ENCODE data around the gene FXYD5. TPM values are rescaled to one million over a fixed set of nuclear protein-coding genes. Genes with fewer than 3 reads are reported as not detected.

The FXYD5 gene
- total RNA-seq, 5 donors from 2014 or later (not counting 1 experiment from before 2014, with no cell fraction given) = 440 to 616 (median 504) TPM

DNA sequence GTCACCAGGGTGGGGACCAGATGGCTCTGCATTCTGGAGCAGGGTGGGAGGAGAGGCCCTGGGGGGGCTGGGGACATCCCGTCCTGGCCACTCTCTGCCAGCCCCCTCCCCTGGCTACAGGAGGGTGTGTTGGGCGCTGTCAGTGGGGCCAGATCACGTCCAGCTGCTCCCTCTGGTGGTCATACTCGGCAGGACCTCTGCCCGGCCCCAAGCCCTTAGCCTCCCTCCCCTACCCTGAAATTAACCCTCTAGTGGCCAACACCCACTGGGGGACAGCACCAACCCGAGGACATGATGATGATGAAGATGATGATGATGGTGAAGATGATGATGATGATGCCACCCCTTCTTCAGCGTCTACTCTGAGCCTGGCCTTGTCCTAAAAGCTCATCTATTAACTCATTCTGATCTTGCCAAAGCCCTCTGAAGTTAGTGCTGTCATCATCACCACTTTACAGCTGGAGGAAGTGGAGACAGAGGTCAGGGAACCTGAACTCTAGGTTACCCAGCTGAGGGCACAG lies 19.1 kb upstream of the FXYD5 start:
- no peaks in the 10 kb centered on the region for H3K9me3 ChIP-seq
- no peaks in the 10 kb centered on the region for H3K36me3 ChIP-seq (ENCODE audit: control insufficient read depth in 2 of 2, extremely low read depth in 1 of 2, insufficient read depth in 1 of 2, low read length in 1 of 2)
- H3K27me3 ChIP-seq (replicated peaks in 1 of 2; ENCODE audit: control insufficient read depth in 2 of 2, extremely low read depth in 1 of 2, insufficient read depth in 2 of 2, low read length in 1 of 2) = peaks cover 0 to 16% of the 10 kb centered on the region in 2 experiments
- H3K27ac Mint-ChIP-seq = no peak overlapping the region
- H3K4me3 Mint-ChIP-seq = no peak overlapping the region
- no peaks in the 10 kb centered on the region for H3K27me3 Mint-ChIP-seq
- no peak overlapping the region for H3K27ac ChIP-seq (ENCODE audit: low read length)
- 0% methylated on average over 3 of the region's 7 CpGs for WGBS (ENCODE audit: insufficient coverage)
- DNase-seq (peak in 29 of 35 experiments; percentile 29 to 77 (median 54)), ATAC-seq (replicated peaks in 1 of 4) (peak; percentile 59 to 86 (median 80))
- peaks cover 2 to 12% (median 8%) of the 10 kb centered on the region in 3 donors for H3K4me1 Mint-ChIP-seq
- peaks cover 0 to 9% of the 10 kb centered on the region in 2 experiments for H3K4me1 ChIP-seq (ENCODE audit: control insufficient read depth in 1 of 2, extremely low read depth in 1 of 2, insufficient read depth in 2 of 2, low read length in 2 of 2)
- no peaks in the 10 kb centered on the region for H3K36me3 Mint-ChIP-seq
- POLR2A ChIA-PET = no interaction called here
- H3K4me3 ChIP-seq (ENCODE audit: control insufficient read depth in 1 of 2, extremely low read depth in 1 of 2, low read length in 1 of 2) = no peak overlapping the region
- peaks cover 0 to 12% (median 0%) of the 10 kb centered on the region in 3 donors for H3K9me3 Mint-ChIP-seq
- CTCF ChIA-PET = interaction anchor here in 1 of 2 donors (1.1 kb wide), 1 partner anchor 19 kb away, joined by 4 read pairs; the partner anchor contains the start of gene FXYD5

DNA sequence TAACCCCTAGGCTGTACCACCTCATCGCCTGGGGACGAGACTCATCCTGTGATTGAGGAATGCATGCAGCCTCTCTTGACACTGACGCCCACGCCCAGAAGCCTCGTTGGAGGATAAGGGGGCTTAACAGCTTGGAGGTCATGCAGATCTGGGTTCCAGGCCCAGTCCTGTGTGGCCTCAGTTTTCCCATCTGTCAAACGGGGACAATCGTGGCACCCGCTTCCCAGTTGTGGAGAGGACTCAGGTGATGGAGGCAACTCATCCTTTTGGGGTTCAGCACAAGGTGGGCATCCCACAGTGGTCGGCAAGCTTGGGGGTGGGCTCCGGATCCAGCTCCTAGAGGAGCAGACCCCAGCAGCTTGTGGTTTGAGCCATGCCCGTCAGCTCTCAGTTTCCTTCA lies 18.3 kb upstream of the FXYD5 start:
- Mint-ChIP-seq H3K9me3 (peaks cover 0 to 12% (median 0%) of the 10 kb centered on the region in 3 donors), H3K36me3 (no peaks in the 10 kb centered on the region), H3K4me1 (peaks cover 10 to 18% (median 14%) of the 10 kb centered on the region in 3 donors), H3K4me3 (no peak overlapping the region), H3K27me3 (peaks cover 0 to 3% of the 10 kb centered on the region in 2 donors), H3K27ac (no peak overlapping the region)
- CTCF ChIA-PET = interaction anchor here in 1 of 2 donors (0.6 to 1.3 kb wide), 3 partner anchors 10 to 471 kb away, joined by 4 read pairs; no protein-coding TSS in a partner anchor
- ATAC-seq (replicated peaks in 1 of 4) = no peak
- peaks cover 0 to 15% of the 10 kb centered on the region in 2 experiments for H3K4me1 ChIP-seq (ENCODE audit: control insufficient read depth in 1 of 2, extremely low read depth in 1 of 2, insufficient read depth in 2 of 2, low read length in 2 of 2)
- peaks cover 0 to 17% of the 10 kb centered on the region in 2 experiments for H3K27me3 ChIP-seq (replicated peaks in 1 of 2; ENCODE audit: control insufficient read depth in 2 of 2, extremely low read depth in 1 of 2, insufficient read depth in 2 of 2, low read length in 1 of 2)
- POLR2A ChIA-PET = interaction anchor here in 1 of 2 donors (0.8 kb wide), 1 partner anchor 32 kb away, joined by 3 read pairs; no protein-coding TSS in a partner anchor
- no peak overlapping the region for H3K27ac ChIP-seq (ENCODE audit: low read length)
- H3K36me3 ChIP-seq (ENCODE audit: control insufficient read depth in 2 of 2, extremely low read depth in 1 of 2, insufficient read depth in 1 of 2, low read length in 1 of 2) = no peaks in the 10 kb centered on the region
- DNase-seq = no peak
- H3K4me3 ChIP-seq (ENCODE audit: control insufficient read depth in 1 of 2, extremely low read depth in 1 of 2, low read length in 1 of 2) = no peak overlapping the region
- no peaks in the 10 kb centered on the region for H3K9me3 ChIP-seq
- 79% methylated on average over 10 of the region's 11 CpGs for WGBS (ENCODE audit: insufficient coverage)

DNA sequence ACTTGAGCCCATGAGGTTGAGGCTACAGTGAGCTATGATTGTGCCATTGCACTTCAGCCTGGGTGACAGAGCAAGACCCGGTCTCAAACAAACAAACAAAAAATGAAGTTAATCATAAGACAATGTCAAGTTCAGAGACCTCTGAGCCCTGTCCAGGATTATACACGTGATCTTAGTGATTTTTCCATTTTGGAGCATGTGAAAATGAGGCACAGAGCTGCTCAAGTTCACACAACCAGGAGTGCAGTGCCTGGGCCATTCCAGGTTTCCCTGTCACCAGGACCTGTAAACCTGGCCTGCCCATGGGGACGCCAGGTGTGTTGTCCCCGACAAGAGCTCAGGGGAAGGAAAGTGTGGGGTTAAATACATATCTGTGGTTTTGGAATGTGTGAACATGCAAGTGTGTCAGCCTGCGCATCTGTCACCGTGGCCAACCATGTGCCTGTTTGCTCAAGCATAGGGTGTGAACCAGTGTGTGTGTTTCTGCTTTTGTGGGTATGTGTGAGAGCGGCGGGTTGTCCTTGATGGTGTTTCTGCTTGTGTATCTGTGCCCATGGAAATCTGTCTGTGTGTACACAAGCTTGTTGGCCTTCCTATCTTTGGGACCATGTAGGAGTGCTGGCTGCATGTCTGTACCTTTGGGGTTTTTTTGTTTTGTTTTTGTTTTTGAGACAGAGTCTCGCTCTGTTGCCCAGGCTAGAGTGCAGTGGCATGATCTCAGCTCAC lies 17.4 kb upstream of the FXYD5 start:
- 63% methylated on average over 7 of the region's 9 CpGs for WGBS (ENCODE audit: insufficient coverage)
- ChIA-PET CTCF (interaction anchor here in 1 of 2 donors (0.6 to 1.3 kb wide), 2 partner anchors 9 to 13 kb away, joined by 4 read pairs; no protein-coding TSS in a partner anchor), POLR2A (interaction anchor here in 1 of 2 donors (0.8 kb wide), 1 partner anchor 31 kb away, joined by 3 read pairs; no protein-coding TSS in a partner anchor)
- H3K27me3 ChIP-seq (replicated peaks in 1 of 2; ENCODE audit: control insufficient read depth in 2 of 2, extremely low read depth in 1 of 2, insufficient read depth in 2 of 2, low read length in 1 of 2) = peaks cover 0 to 20% of the 10 kb centered on the region in 2 experiments
- DNase-seq (no peak), ATAC-seq (replicated peaks in 1 of 4) (no peak)
- Mint-ChIP-seq H3K4me3 (no peak overlapping the region), H3K9me3 (peaks cover 0 to 12% (median 0%) of the 10 kb centered on the region in 3 donors), H3K27me3 (peaks cover 0 to 3% of the 10 kb centered on the region in 2 donors), H3K27ac (no peak overlapping the region), H3K4me1 (peaks cover 19 to 27% (median 22%) of the 10 kb centered on the region in 3 donors), H3K36me3 (no peaks in the 10 kb centered on the region)
- no peaks in the 10 kb centered on the region for H3K36me3 ChIP-seq (ENCODE audit: control insufficient read depth in 2 of 2, extremely low read depth in 1 of 2, insufficient read depth in 1 of 2, low read length in 1 of 2)
- H3K27ac ChIP-seq (ENCODE audit: low read length) = no peak overlapping the region
- no peaks in the 10 kb centered on the region for H3K9me3 ChIP-seq
- H3K4me3 ChIP-seq (ENCODE audit: control insufficient read depth in 1 of 2, extremely low read depth in 1 of 2, low read length in 1 of 2) = no peak overlapping the region
- peaks cover 7 to 24% of the 10 kb centered on the region in 2 experiments for H3K4me1 ChIP-seq (ENCODE audit: control insufficient read depth in 1 of 2, extremely low read depth in 1 of 2, insufficient read depth in 2 of 2, low read length in 2 of 2)

DNA sequence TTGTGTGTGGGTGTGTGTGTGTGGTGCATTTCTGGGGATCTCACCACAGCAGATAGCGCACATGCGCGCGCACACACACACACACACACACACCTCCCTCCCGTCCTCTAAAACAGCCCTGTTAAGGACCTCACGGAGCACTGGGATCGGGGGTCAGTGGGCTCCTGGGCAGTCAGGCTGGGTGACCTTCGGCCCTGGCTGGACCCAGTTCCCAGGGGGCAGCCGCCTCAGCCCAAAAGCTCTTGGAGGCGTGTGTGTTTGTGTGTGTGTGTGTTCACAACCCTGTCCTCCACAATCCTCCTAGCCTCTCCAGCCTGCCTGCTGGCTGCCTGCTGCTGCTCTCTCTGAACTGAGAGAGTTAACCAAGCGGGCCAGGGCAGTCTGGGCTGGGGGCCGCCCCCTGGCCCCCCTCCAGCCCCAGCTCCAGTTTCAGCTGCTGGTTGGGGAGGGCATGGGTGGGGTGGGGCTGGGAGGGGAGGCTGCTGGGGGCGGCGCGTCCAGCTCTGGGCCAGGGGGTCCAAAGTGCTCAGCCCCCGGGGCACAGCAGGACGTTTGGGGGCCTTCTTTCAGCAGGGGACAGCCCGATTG lies 16.1 kb upstream of the FXYD5 start, which contains the start of gene FXYD1:
FXYD1 (plus strand) TSS at position 520 of the 588 bp plus-strand sequence. CDS start 1,256 bp downstream, outside the sequence.
- Mint-ChIP-seq H3K4me1 (peaks cover 20 to 34% (median 26%) of the 10 kb centered on the region in 3 donors), H3K36me3 (no peaks in the 10 kb centered on the region), H3K27me3 (peaks cover 0 to 3% of the 10 kb centered on the region in 2 donors), H3K4me3 (no peak within 1 kb of the TSS), H3K27ac (no peak within 1 kb of the TSS), H3K9me3 (no peaks in the 10 kb centered on the region)
- H3K4me1 ChIP-seq (ENCODE audit: control insufficient read depth in 1 of 2, extremely low read depth in 1 of 2, insufficient read depth in 2 of 2, low read length in 2 of 2) = peaks cover 13 to 36% of the 10 kb centered on the region in 2 experiments
- ChIA-PET POLR2A (no interaction called here), CTCF (no interaction called here)
- ATAC-seq (replicated peaks in 1 of 4) (no peak), DNase-seq (no peak)
- no peak within 1 kb of the TSS for H3K4me3 ChIP-seq (ENCODE audit: control insufficient read depth in 1 of 2, extremely low read depth in 1 of 2, low read length in 1 of 2)
- WGBS (ENCODE audit: insufficient coverage) = no CpG with 5 or more reads among the region's 18 CpGs
- H3K27ac ChIP-seq (ENCODE audit: low read length) = no peak within 1 kb of the TSS
- no peaks in the 10 kb centered on the region for H3K36me3 ChIP-seq (ENCODE audit: control insufficient read depth in 2 of 2, extremely low read depth in 1 of 2, insufficient read depth in 1 of 2, low read length in 1 of 2)
- no peaks in the 10 kb centered on the region for H3K9me3 ChIP-seq
- peaks cover 0 to 29% of the 10 kb centered on the region in 2 experiments for H3K27me3 ChIP-seq (replicated peaks in 1 of 2; ENCODE audit: control insufficient read depth in 2 of 2, extremely low read depth in 1 of 2, insufficient read depth in 2 of 2, low read length in 1 of 2)

DNA sequence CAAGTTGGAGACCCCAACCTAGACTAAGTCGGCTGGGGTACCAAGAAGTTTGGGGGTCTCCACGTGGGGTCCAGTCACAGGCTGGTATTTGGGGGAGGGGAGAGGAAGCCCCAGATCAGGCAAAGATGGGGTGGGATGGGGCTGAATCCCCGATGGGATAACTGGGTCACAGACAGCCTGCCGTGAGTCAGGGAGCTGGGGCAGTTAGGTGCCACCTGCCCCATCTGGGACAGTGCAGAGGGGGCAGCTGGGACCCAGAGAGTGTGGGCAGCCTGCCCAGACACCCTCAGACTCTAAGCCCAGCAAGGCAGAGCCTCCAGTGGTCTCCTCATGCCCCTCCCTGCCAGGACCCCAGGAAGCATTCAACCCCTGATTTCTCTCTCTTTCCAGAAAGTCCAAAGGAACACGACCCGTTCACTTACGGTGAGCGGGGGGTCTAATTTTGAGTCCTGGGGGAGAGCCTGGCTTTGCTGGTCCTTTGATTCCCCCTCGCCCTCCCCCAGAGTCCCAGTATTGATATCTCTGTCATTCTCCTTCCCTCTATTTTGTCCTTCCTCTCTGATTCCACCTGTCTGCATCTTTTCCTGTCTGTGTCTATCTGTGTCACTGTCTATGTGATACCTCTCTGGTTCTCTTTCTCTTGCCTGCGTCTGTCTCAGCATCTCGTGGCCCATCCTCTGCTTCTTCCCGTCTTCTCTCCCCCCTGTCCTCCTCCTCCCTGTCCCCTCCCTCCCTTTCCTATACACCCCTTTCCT lies 14.2 kb upstream of the FXYD5 start:
- ChIA-PET POLR2A (interaction anchor here in 1 of 2 donors (0.6 kb wide), 1 partner anchor 340 kb away, joined by 6 read pairs; no protein-coding TSS in a partner anchor), CTCF (interaction anchor here in 1 of 2 donors (0.7 to 2.1 kb wide), 6 partner anchors 13 to 126 kb away, joined by 3 to 18 read pairs (median 6); partner anchors contain the start of gene FXYD5)
- no peak overlapping the region for H3K27ac ChIP-seq (ENCODE audit: low read length)
- ATAC-seq (replicated peaks in 1 of 4) = no peak
- Mint-ChIP-seq H3K4me3 (peak overlapping the region in 2 of 3 donors; percentile 29 to 83), H3K4me1 (peaks cover 39 to 52% (median 43%) of the 10 kb centered on the region in 3 donors), H3K36me3 (no peaks in the 10 kb centered on the region), H3K27ac (peak overlapping the region in 1 of 2 donors; percentile 7), H3K9me3 (no peaks in the 10 kb centered on the region), H3K27me3 (peaks cover 0 to 3% of the 10 kb centered on the region in 2 donors)
- no peak overlapping the region for H3K4me3 ChIP-seq (ENCODE audit: control insufficient read depth in 1 of 2, extremely low read depth in 1 of 2, low read length in 1 of 2)
- no peak for DNase-seq
- 74% methylated on average over 11 of the region's 12 CpGs for WGBS (ENCODE audit: insufficient coverage)
- no peaks in the 10 kb centered on the region for H3K9me3 ChIP-seq
- no peaks in the 10 kb centered on the region for H3K36me3 ChIP-seq (ENCODE audit: control insufficient read depth in 2 of 2, extremely low read depth in 1 of 2, insufficient read depth in 1 of 2, low read length in 1 of 2)
- peaks cover 0 to 29% of the 10 kb centered on the region in 2 experiments for H3K27me3 ChIP-seq (replicated peaks in 1 of 2; ENCODE audit: control insufficient read depth in 2 of 2, extremely low read depth in 1 of 2, insufficient read depth in 2 of 2, low read length in 1 of 2)
- H3K4me1 ChIP-seq (ENCODE audit: control insufficient read depth in 1 of 2, extremely low read depth in 1 of 2, insufficient read depth in 2 of 2, low read length in 2 of 2) = peaks cover 13 to 54% of the 10 kb centered on the region in 2 experiments
